ENCODE data around the gene DIPK1A. TPM values are rescaled to one million over a fixed set of nuclear protein-coding genes. Genes with fewer than 3 reads are reported as not detected.

The DIPK1A gene
- total RNA-seq, 1 experiment from 2014 or later, result 3.8 TPM

DNA sequence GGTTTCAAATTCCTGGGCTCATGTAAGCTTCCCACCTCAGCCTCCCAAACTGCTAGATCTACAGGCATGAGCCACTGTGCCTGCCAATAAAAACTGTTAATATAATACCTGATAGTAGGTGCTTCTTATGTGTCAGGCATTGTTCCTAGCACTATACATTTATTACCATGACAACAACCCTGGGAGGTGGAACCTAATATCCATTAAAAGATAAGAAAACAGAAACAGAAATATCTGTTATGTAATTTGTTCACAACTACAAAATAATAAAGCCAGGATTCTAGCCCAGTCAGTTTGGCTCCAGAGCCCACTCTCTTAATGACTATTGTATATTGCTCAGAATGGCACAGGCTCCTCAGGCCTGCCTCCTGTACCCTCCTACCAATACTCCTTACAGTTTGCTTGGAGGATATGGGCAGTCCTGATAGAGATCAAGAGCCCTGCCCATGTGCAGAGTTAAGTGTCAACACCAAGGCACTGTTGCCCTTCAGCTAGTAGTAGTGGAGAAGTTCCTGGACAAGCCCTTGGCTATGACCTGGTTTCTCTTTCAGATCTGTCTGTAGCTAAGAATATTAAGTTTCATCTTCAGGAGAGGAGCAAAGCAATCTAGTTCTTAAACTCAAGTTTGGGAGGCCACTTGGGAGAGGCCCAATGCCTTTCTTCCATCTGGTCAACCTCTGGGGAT is 107.0 kb downstream of the DIPK1A start:
- no peaks in the 10 kb centered on the region for H3K27me3 ChIP-seq (ENCODE audit: insufficient read depth, low read length)
- H3K23ac ChIP-seq (ENCODE audit: insufficient read length, low read depth, low read length), result no peak overlapping the region
- Mint-ChIP-seq H3K9me3 (no peaks in the 10 kb centered on the region; a peak in 1 of 5 replicates), H3K27ac (no peak overlapping the region), H3K4me3 (no peak overlapping the region), H3K4me1 (peaks cover 2% of the 10 kb centered on the region in 2 experiments; a peak in 2 of 4 replicates), H3K36me3 (ENCODE audit: insufficient read depth in 1 of 3, low read depth in 3 of 3) (no peaks in the 10 kb centered on the region; a peak in 2 of 7 replicates), H3K27me3 (ENCODE audit: low read depth) (no peaks in the 10 kb centered on the region)
- H3K79me1 ChIP-seq (ENCODE audit: insufficient read depth, low read depth, low read length, poor library complexity, severe bottlenecking), result no peaks in the 10 kb centered on the region
- H2BK15ac ChIP-seq (ENCODE audit: low read depth, low read length), result no peak overlapping the region
- H3K18ac ChIP-seq (ENCODE audit: insufficient read length, low read depth, low read length), result no peak overlapping the region
- no peak overlapping the region for H3K27ac ChIP-seq (ENCODE audit: insufficient read length, low read depth, low read length)
- no peak overlapping the region for H2BK20ac ChIP-seq (ENCODE audit: low read depth, low read length, poor library complexity, severe bottlenecking)
- H3K23me2 ChIP-seq (ENCODE audit: insufficient read length, low read depth, low read length, poor library complexity, severe bottlenecking), result no peaks in the 10 kb centered on the region
- no peak for TF ChIP-seq CTCF (conservative IDR thresholded peaks at IDR 0.05)
- H4K8ac ChIP-seq (replicated peaks; ENCODE audit: insufficient read length, low read depth, low read length), result no peak overlapping the region
- no peak overlapping the region for H2AK5ac ChIP-seq (ENCODE audit: insufficient read length, low read length)
- no peak overlapping the region for H2AFZ ChIP-seq (ENCODE audit: low read length)
- no peak overlapping the region for H2BK5ac ChIP-seq (ENCODE audit: insufficient read length, low read length)
- no peak overlapping the region for H3T11ph ChIP-seq (ENCODE audit: low read length)
- no peak overlapping the region for H3K56ac ChIP-seq (ENCODE audit: insufficient read length, low read depth, low read length)
- H2BK12ac ChIP-seq (ENCODE audit: insufficient read length, low read depth, low read length), result no peak overlapping the region
- no peaks in the 10 kb centered on the region for H4K20me1 ChIP-seq (ENCODE audit: control insufficient read depth, insufficient read depth, insufficient read length)
- no peaks in the 10 kb centered on the region for H3K79me2 ChIP-seq (ENCODE audit: insufficient read depth, low read length)
- no peak overlapping the region for H3K9ac ChIP-seq (ENCODE audit: extremely low read depth, insufficient read length, low read length)
- H3K4ac ChIP-seq (ENCODE audit: low read depth, low read length), result no peak overlapping the region
- H3K4me2 ChIP-seq (ENCODE audit: insufficient read depth, insufficient read length, low read length), result no peak overlapping the region
- DNase-seq, result no peak
- H4K5ac ChIP-seq (ENCODE audit: insufficient read length, low read depth, low read length), result no peak overlapping the region
- H3K4me1 ChIP-seq (ENCODE audit: insufficient read depth, low read length), result no peaks in the 10 kb centered on the region
- H3K14ac ChIP-seq (ENCODE audit: insufficient read depth, low read length), result no peak overlapping the region
- H3K9me3 ChIP-seq (ENCODE audit: control insufficient read depth, low read depth, low read length), result no peaks in the 10 kb centered on the region
- H2BK120ac ChIP-seq (ENCODE audit: low read depth, low read length, poor library complexity, severe bottlenecking), result no peak overlapping the region
- no peak overlapping the region for H4K91ac ChIP-seq (ENCODE audit: insufficient read length, low read depth, low read length)

Data from H9 (cell line).